Ishikawa (cell line): ENCODE results near the gene GMDS.
A peak's percentile ranks its signal among the peaks of the same experiment; 100 is the strongest.

Source experiments
- CEBPB ChIP-seq: IDR thresholded peaks from 2 replicates; pipeline ENCODE4 v1.6.1; 2012
- CREB1 ChIP-seq: IDR thresholded peaks from 2 replicates; pipeline ENCODE4 v1.6.1; 2012; ENCODE audit warnings: low read depth
- EGR1 ChIP-seq: IDR thresholded peaks from 2 replicates; pipeline ENCODE4 v1.6.1; 2012
- EP300 ChIP-seq: IDR thresholded peaks from 2 replicates; pipeline ENCODE4 v1.6.1; 2012; ENCODE audit warnings: borderline replicate concordance
- FOXM1 ChIP-seq: IDR thresholded peaks from 2 replicates; pipeline ENCODE4 v1.6.1; 2012; ENCODE audit warnings: low read depth, borderline replicate concordance
- NFIC ChIP-seq: IDR thresholded peaks from 2 replicates; pipeline ENCODE4 v1.6.1; 2012
- RAD21 ChIP-seq: IDR thresholded peaks from 2 replicates; pipeline ENCODE4 v1.6.1; 2012; ENCODE audit warnings: low read depth
- REST ChIP-seq: IDR thresholded peaks from 2 replicates; pipeline ENCODE4 v1.6.1; 2012; ENCODE audit warnings: low read depth, mild to moderate bottlenecking
- TAF1 ChIP-seq: IDR thresholded peaks from 2 replicates; pipeline ENCODE4 v1.6.1; 2012; ENCODE audit warnings: low read depth, mild to moderate bottlenecking
- TCF12 ChIP-seq: IDR thresholded peaks from 2 replicates; pipeline ENCODE4 v1.6.1; 2012; ENCODE audit warnings: low read depth
- TEAD4 ChIP-seq: IDR thresholded peaks from 2 replicates; pipeline ENCODE4 v1.6.1; 2012
- USF1 ChIP-seq: IDR thresholded peaks from 2 replicates; pipeline ENCODE4 v1.6.1; 2012
- YY1 ChIP-seq: IDR thresholded peaks from 2 replicates; pipeline ENCODE4 v1.6.1; 2012; ENCODE audit warnings: low read depth
- ZBTB7A ChIP-seq: IDR thresholded peaks from 2 replicates; pipeline ENCODE4 v1.6.1; 2012; ENCODE audit warnings: low read depth
- TF ChIP-seq, protein P1 (sequence below): IDR thresholded peaks from 2 replicates; pipeline ENCODE4 v1.6.1; 2012

Gene GMDS

DNA sequence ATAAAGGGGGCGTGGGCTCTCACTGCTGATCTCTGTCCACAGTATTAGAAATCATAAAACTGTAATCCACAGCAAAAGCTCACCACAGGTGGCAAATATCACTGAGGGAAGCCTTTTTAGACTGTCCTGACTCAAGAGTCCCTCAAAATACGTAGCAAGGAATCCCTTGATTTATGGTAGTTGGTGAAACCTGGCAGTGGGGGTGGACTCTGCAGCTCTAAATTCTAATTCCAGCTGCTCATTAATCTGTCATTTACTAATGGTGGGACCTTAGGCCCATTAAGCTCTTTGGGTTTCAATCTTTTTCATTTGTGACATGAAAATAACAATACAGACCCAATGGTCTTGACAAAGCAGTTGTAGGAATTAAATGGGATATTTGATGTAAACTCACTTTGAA, 32.3 kb downstream of the GMDS start:
- TF ChIP-seq TEAD4 (no peak), NFIC (no peak), FOXM1 (no peak), EP300 (no peak), RAD21 (no peak)

- TF ChIP-seq NFIC, result no peak
- TF ChIP-seq RAD21, result peak; percentile 72
Measured at GRCh38 chr6:2209226-2209809, 36.1 kb downstream of the GMDS start.

- TF ChIP-seq NFIC, result no peak
- no peak for TF ChIP-seq EP300
- no peak for TF ChIP-seq YY1
- no peak for TF ChIP-seq CREB1
- no peak for TF ChIP-seq TEAD4
- no peak for TF ChIP-seq CEBPB
- no peak for TF ChIP-seq EGR1
- no peak for TF ChIP-seq TAF1
- TF ChIP-seq RAD21, result no peak
- no peak for TF ChIP-seq USF1
- TF ChIP-seq, protein P1, sequence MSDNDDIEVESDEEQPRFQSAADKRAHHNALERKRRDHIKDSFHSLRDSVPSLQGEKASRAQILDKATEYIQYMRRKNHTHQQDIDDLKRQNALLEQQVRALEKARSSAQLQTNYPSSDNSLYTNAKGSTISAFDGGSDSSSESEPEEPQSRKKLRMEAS, result no peak
- TF ChIP-seq ZBTB7A, result no peak
- no peak for TF ChIP-seq FOXM1
- no peak for TF ChIP-seq TCF12
- TF ChIP-seq REST, result no peak
Measured at GRCh38 chr6:2208468-2208867, 36.9 kb downstream of the GMDS start.

GRCh38 chr6:2205396-2205795, 40.0 kb downstream of the GMDS start:
- no peak for TF ChIP-seq USF1
- no peak for TF ChIP-seq REST
- TF ChIP-seq RAD21, result no peak
- no peak for TF ChIP-seq ZBTB7A
- no peak for TF ChIP-seq CREB1
- TF ChIP-seq YY1, result no peak
- TF ChIP-seq EGR1, result no peak
- no peak for TF ChIP-seq TAF1
- no peak for TF ChIP-seq NFIC
- no peak for TF ChIP-seq FOXM1
- TF ChIP-seq TEAD4, result no peak
- TF ChIP-seq TCF12, result no peak
- TF ChIP-seq, protein P1, result no peak
- no peak for TF ChIP-seq CEBPB
- TF ChIP-seq EP300, result no peak

- no peak for TF ChIP-seq CEBPB
- TF ChIP-seq TCF12, result no peak
- no peak for TF ChIP-seq USF1
- TF ChIP-seq FOXM1, result no peak
- TF ChIP-seq ZBTB7A, result no peak
- no peak for TF ChIP-seq EP300
Measured at GRCh38 chr6:2204272-2204671, 41.1 kb downstream of the GMDS start.

DNA sequence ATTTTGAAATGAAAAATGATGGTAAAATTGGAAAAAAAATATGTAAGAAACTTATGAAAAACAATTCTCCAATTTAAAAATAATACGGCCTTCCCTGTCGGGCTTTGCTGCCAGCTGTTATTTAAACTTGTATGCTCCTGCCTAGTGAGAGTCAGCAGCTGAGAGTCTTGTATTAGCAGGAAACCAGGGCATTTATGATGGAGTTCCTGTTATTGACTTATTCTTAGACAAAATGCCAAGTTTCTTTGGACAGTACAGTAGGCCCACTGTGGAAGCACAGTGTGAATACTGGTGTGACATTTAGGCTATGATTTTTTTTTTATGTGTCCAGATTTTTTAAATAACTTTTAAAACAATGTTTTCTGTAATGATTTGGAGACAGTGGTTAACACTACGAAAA, 42.1 kb downstream of the GMDS start:
- no peak for TF ChIP-seq USF1
- TF ChIP-seq REST, result no peak
- TF ChIP-seq EGR1, result no peak
- TF ChIP-seq TCF12, result no peak
- no peak for TF ChIP-seq TAF1
- TF ChIP-seq, protein P1, result no peak
- TF ChIP-seq ZBTB7A, result no peak
- TF ChIP-seq FOXM1, result no peak
- TF ChIP-seq CEBPB, result no peak
